KMS-11 (cell line): Measurements from ENCODE around the gene CRACR2A.

Source experiments
- H2AFZ ChIP-seq: fragments of 200-600 bp; sonication (generic); 2 replicates; pipeline ENCODE4 v1.6.1; 2016; ENCODE audit warnings: antibody characterized with exemption, mixed run types, low read depth
- H3K27ac ChIP-seq: fragments of 200-600 bp; sonication (generic); 2 replicates; pipeline ENCODE4 v1.6.1; 2016; ENCODE audit warnings: mild to moderate bottlenecking, mixed run types
- H3K27me3 ChIP-seq: fragments of 200-600 bp; sonication (generic); 2 replicates; pipeline ENCODE4 v1.6.1; 2017; ENCODE audit warnings: mild to moderate bottlenecking, low read depth, mixed run types, moderate library complexity; ENCODE audit not compliant: insufficient read depth
- H3K36me3 ChIP-seq: fragments of 200-600 bp; sonication (generic); 2 replicates; pipeline ENCODE4 v1.6.1; 2017; ENCODE audit warnings: mild to moderate bottlenecking, mixed run types; ENCODE audit not compliant: insufficient read depth
- H3K4me1 ChIP-seq: fragments of 200-600 bp; sonication (generic); 2 replicates; pipeline ENCODE4 v1.6.1; 2016; ENCODE audit warnings: mild to moderate bottlenecking, low read depth, mixed run types; ENCODE audit not compliant: poor library complexity, severe bottlenecking
- H3K4me2 ChIP-seq: fragments of 200-600 bp; sonication (generic); 2 replicates; pipeline ENCODE4 v1.7.0; 2016; ENCODE audit warnings: mild to moderate bottlenecking, mixed run types
- H3K4me3 ChIP-seq: fragments of 200-600 bp; sonication (generic); IDR thresholded peaks from 2 replicates; pipeline ENCODE4 v1.6.1; 2017; ENCODE audit warnings: low read depth, low read length, mixed read lengths; ENCODE audit not compliant: insufficient read depth
- H3K79me2 ChIP-seq: fragments of 200-600 bp; sonication (generic); 2 replicates; pipeline ENCODE4 v1.6.1; 2016; ENCODE audit warnings: low read depth, mixed run types; ENCODE audit not compliant: insufficient read depth
- H3K9ac ChIP-seq: fragments of 200-600 bp; sonication (generic); 2 replicates; pipeline ENCODE4 v1.6.1; 2016; ENCODE audit warnings: mild to moderate bottlenecking, mixed run types
- H4K20me1 ChIP-seq: fragments of 200-600 bp; sonication (generic); 2 replicates; pipeline ENCODE4 v1.6.1; 2016; ENCODE audit warnings: mild to moderate bottlenecking, mixed run types; ENCODE audit not compliant: insufficient read depth
- TF ChIP-seq, protein P1 (sequence below): fragments of 200-600 bp; sonication (generic); conservative IDR thresholded peaks from 2 replicates; pipeline ENCODE4 v1.6.1; 2017; ENCODE audit warnings: low read depth, mild to moderate bottlenecking, antibody characterized with exemption, low read length, moderate library complexity, mixed read lengths

CRACR2A gene

DNA sequence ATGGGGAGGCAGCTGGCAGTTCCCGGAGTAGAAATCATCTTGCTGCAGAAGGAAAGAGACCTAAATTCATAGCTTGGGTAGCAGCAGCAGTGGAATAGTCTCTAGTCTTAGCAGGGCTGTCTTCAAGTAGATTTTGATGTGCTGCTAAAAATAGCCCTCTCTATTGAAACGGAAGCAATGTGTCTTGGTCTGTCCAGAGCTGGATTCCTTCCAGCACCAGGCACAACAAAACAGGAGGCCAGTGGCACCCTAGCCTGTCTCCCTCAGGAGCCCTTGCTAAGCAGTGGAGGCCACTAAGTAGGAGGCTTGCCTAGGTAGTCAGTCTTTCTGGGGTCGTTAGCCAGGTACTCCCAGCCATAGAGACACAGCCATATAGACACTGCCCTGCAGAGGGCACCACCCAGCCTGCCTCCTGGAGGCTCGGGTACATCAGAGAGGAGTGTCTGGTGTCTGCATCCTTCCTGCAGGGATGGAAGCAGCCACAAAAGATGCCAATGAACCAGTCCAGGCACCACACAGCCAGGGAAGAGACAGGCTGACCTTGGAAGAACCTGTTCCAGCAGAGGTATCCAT lies 97.5 kb downstream of the CRACR2A start:
- H3K4me2 ChIP-seq = no peak overlapping the region
- no peaks in the 10 kb centered on the region for H3K27me3 ChIP-seq
- no peaks in the 10 kb centered on the region for H3K36me3 ChIP-seq
- no peak overlapping the region for H3K27ac ChIP-seq
- TF ChIP-seq, protein P1, sequence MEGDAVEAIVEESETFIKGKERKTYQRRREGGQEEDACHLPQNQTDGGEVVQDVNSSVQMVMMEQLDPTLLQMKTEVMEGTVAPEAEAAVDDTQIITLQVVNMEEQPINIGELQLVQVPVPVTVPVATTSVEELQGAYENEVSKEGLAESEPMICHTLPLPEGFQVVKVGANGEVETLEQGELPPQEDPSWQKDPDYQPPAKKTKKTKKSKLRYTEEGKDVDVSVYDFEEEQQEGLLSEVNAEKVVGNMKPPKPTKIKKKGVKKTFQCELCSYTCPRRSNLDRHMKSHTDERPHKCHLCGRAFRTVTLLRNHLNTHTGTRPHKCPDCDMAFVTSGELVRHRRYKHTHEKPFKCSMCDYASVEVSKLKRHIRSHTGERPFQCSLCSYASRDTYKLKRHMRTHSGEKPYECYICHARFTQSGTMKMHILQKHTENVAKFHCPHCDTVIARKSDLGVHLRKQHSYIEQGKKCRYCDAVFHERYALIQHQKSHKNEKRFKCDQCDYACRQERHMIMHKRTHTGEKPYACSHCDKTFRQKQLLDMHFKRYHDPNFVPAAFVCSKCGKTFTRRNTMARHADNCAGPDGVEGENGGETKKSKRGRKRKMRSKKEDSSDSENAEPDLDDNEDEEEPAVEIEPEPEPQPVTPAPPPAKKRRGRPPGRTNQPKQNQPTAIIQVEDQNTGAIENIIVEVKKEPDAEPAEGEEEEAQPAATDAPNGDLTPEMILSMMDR = peak; percentile 35; the same call in 1 of the 2 replicates
- H3K4me3 ChIP-seq = no peak overlapping the region
- H3K9ac ChIP-seq = no peak overlapping the region
- no peaks in the 10 kb centered on the region for H3K4me1 ChIP-seq
- no peaks in the 10 kb centered on the region for H4K20me1 ChIP-seq
- no peaks in the 10 kb centered on the region for H3K79me2 ChIP-seq
- no peak overlapping the region for H2AFZ ChIP-seq

DNA sequence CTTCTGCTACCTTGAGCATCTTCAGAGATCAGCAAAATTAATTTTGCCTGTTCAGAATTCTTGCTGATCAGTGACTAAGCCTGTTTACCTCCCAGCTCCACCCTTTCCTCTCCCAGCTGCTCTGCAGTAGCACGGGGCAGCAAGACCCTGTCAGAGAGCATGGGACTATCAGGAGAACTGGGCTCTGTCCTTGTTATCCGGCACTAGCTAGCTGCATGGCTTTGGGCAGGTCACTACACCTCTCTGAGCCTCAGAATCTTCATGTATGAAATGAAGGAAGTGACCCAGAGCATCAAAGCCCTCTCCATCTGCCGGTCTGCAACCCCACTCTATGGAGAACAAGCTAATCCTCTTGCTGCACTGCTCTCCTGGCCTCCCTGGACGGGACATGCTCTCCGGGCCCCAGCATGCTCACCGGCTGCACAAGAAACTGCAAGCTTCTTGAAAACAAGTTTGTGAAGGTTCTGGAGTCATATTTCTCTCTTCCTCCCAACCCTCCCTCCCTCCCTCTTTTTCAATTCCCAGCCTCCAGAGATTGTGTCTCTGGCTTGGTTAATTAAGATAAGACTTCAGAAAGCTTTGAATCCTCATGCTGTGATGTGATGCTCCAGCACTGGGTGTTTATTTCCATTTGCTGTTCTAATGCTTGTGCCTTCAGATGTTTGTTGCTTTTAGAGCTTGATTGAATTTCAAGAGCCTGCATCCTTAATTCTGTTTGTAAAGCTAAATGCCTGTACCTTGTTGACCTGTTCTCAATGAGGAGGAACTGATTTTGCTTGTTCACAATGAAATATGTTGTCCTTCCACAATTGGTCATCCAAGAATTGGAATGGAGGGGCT lies 101.1 kb downstream of the CRACR2A start:
- H3K36me3 ChIP-seq = no peaks in the 10 kb centered on the region
- no peaks in the 10 kb centered on the region for H3K79me2 ChIP-seq
- H3K9ac ChIP-seq = no peak overlapping the region
- TF ChIP-seq, protein P1 = no peak
- H3K27me3 ChIP-seq = no peaks in the 10 kb centered on the region
- no peaks in the 10 kb centered on the region for H4K20me1 ChIP-seq
- no peaks in the 10 kb centered on the region for H3K4me1 ChIP-seq
- no peak overlapping the region for H3K27ac ChIP-seq
- no peak overlapping the region for H2AFZ ChIP-seq
- no peak overlapping the region for H3K4me2 ChIP-seq
- no peak overlapping the region for H3K4me3 ChIP-seq

- Histone ChIP-seq H3K27ac (no peak overlapping the region), H3K4me1 (no peaks in the 10 kb centered on the region), H3K4me3 (no peak overlapping the region), H3K9ac (no peak overlapping the region), H3K79me2 (no peaks in the 10 kb centered on the region), H2AFZ (no peak overlapping the region), H3K27me3 (no peaks in the 10 kb centered on the region), H3K4me2 (no peak overlapping the region), H4K20me1 (no peaks in the 10 kb centered on the region), H3K36me3 (no peaks in the 10 kb centered on the region)
- TF ChIP-seq, protein P1 = no peak
Measured at GRCh38 chr12:3647504-3647903, 105.4 kb downstream of the CRACR2A start.

GRCh38 chr12:3646561-3647241 lies 106.2 kb downstream of the CRACR2A start:
- no peak overlapping the region for H3K4me2 ChIP-seq

More at GRCh38 chr12:3646561-3647241, 106.2 kb downstream of the CRACR2A start:
- H2AFZ ChIP-seq = no peak overlapping the region
- no peaks in the 10 kb centered on the region for H3K79me2 ChIP-seq
- no peaks in the 10 kb centered on the region for H3K27me3 ChIP-seq
- no peak overlapping the region for H3K9ac ChIP-seq
- H3K4me1 ChIP-seq = no peaks in the 10 kb centered on the region
- no peaks in the 10 kb centered on the region for H3K36me3 ChIP-seq
- H4K20me1 ChIP-seq = no peaks in the 10 kb centered on the region
- TF ChIP-seq, protein P1 = no peak
- H3K4me3 ChIP-seq = no peak overlapping the region
- H3K27ac ChIP-seq = no peak overlapping the region
